DOHH2 (cell line): ENCODE measurements around the gene UNC5C.

Experiments
- H3F3A ChIP-seq: fragments of 200-600 bp; sonication (generic), shearing (Covaris generic); 2 replicates; pipeline ENCODE4 v1.6.0; 2016; ENCODE audit warnings: antibody characterized with exemption, mild to moderate bottlenecking; ENCODE audit not compliant: control insufficient read depth, insufficient read depth
- H3K27ac ChIP-seq: fragments of 200-600 bp; sonication (generic); 2 replicates; pipeline ENCODE4 v1.5.1; 2014; ENCODE audit warnings: low read depth, mild to moderate bottlenecking, low read length, moderate library complexity
- H3K27me3 ChIP-seq: fragments of 200-600 bp; sonication (generic); 2 replicates; pipeline ENCODE4 v1.6.1; 2014; ENCODE audit warnings: mild to moderate bottlenecking, low read length, mixed read lengths; ENCODE audit not compliant: control insufficient read depth
- H3K36me3 ChIP-seq: fragments of 200-600 bp; sonication (generic); 2 replicates; pipeline ENCODE4 v1.6.1; 2014; ENCODE audit warnings: mild to moderate bottlenecking, low read length, moderate library complexity, mixed read lengths; ENCODE audit not compliant: control insufficient read depth
- H3K4me1 ChIP-seq: fragments of 200-600 bp; sonication (generic); 2 replicates; pipeline ENCODE4 v1.6.1; 2014; ENCODE audit warnings: mild to moderate bottlenecking, low read length, mixed read lengths; ENCODE audit not compliant: control insufficient read depth
- H3K4me2 ChIP-seq: fragments of 200-600 bp; sonication (generic); 2 replicates; pipeline ENCODE4 v1.6.0; 2014; ENCODE audit warnings: mild to moderate bottlenecking, low read length, moderate library complexity
- H3K4me3 ChIP-seq: fragments of 200-600 bp; sonication (generic); 2 replicates; pipeline ENCODE4 v1.5.1; 2014; ENCODE audit warnings: mild to moderate bottlenecking, low read length, mixed read lengths
- H3K79me2 ChIP-seq: fragments of 200-600 bp; sonication (generic); 2 replicates; pipeline ENCODE4 v1.6.1; 2014; ENCODE audit warnings: mild to moderate bottlenecking, low read length, mixed read lengths; ENCODE audit not compliant: control insufficient read depth
- H3K9me2 ChIP-seq: fragments of 200-600 bp; sonication (generic); replicated peaks from 2 replicates; pipeline ENCODE4 v1.6.1; 2014; ENCODE audit warnings: mild to moderate bottlenecking, low read length, mixed read lengths; ENCODE audit not compliant: control insufficient read depth
- H3K9me3 ChIP-seq: fragments of 200-600 bp; sonication (generic); 2 replicates; pipeline ENCODE4 v1.6.1; 2014; ENCODE audit warnings: antibody characterized with exemption, low read length, mixed read lengths; ENCODE audit not compliant: control insufficient read depth, insufficient read depth
- H4K20me1 ChIP-seq: fragments of 200-600 bp; sonication (generic); 2 replicates; pipeline ENCODE4 v1.6.0; 2014; ENCODE audit warnings: low read depth, mild to moderate bottlenecking, antibody characterized with exemption, low read length, moderate library complexity; ENCODE audit not compliant: control insufficient read depth, insufficient read depth
- EZH2phosphoT487 ChIP-seq: fragments of 200-600 bp; sonication (generic); IDR thresholded peaks from 2 replicates; pipeline ENCODE4 v1.6.1; 2017; ENCODE audit warnings: borderline replicate concordance, mild to moderate bottlenecking, antibody characterized with exemption, low read length, moderate library complexity, mixed read lengths
- TF ChIP-seq, protein P1 (sequence below): fragments of 200-600 bp; sonication (generic); IDR thresholded peaks from one replicate; pipeline ENCODE4 v1.5.1; 2014; ENCODE audit warnings: antibody characterized with exemption, mild to moderate bottlenecking, low read depth, low read length; ENCODE audit not compliant: poor library complexity, severe bottlenecking

Gene UNC5C

DNA sequence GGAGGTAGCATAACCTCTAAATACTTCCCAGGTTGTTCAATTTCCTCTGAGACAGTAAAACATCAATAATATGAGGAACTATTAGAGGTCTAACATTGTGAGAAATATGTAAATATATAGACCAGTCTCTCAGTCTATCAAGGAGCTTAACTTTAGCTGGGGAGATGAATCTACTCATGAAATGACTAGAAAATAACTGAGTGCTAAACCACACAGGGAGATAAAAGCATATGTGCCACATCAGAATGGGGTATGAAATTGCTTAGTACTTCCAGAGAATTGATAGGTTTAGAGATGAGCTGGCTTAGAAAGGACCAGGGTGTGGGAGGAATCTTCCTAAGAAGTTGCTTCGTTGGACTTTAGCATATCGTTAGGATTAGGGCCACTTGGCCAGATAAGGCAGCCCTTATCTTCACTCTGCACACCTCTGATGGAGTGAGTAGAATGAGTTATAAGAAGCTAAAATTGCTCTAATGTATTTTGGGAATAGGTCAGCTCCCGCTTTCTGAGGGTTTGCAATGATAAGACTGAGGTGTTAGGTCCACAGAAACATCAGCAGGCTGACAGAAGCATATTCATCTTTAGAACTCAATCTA lies 299.2 kb downstream of the UNC5C start:
- no peaks in the 10 kb centered on the region for H3K9me3 ChIP-seq
- H3K9me2 ChIP-seq: no peaks in the 10 kb centered on the region
- H3K79me2 ChIP-seq: no peaks in the 10 kb centered on the region
- no peak overlapping the region for H3K4me2 ChIP-seq
- no peaks in the 10 kb centered on the region for H4K20me1 ChIP-seq
- H3K36me3 ChIP-seq: no peaks in the 10 kb centered on the region
- H3K4me3 ChIP-seq: no peak overlapping the region
- no peaks in the 10 kb centered on the region for H3K27me3 ChIP-seq
- no peaks in the 10 kb centered on the region for H3F3A ChIP-seq
- no peaks in the 10 kb centered on the region for H3K4me1 ChIP-seq
- no peak overlapping the region for H3K27ac ChIP-seq
- TF ChIP-seq, protein P1, sequence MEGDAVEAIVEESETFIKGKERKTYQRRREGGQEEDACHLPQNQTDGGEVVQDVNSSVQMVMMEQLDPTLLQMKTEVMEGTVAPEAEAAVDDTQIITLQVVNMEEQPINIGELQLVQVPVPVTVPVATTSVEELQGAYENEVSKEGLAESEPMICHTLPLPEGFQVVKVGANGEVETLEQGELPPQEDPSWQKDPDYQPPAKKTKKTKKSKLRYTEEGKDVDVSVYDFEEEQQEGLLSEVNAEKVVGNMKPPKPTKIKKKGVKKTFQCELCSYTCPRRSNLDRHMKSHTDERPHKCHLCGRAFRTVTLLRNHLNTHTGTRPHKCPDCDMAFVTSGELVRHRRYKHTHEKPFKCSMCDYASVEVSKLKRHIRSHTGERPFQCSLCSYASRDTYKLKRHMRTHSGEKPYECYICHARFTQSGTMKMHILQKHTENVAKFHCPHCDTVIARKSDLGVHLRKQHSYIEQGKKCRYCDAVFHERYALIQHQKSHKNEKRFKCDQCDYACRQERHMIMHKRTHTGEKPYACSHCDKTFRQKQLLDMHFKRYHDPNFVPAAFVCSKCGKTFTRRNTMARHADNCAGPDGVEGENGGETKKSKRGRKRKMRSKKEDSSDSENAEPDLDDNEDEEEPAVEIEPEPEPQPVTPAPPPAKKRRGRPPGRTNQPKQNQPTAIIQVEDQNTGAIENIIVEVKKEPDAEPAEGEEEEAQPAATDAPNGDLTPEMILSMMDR: no peak
- TF ChIP-seq EZH2phosphoT487: no peak

DNA sequence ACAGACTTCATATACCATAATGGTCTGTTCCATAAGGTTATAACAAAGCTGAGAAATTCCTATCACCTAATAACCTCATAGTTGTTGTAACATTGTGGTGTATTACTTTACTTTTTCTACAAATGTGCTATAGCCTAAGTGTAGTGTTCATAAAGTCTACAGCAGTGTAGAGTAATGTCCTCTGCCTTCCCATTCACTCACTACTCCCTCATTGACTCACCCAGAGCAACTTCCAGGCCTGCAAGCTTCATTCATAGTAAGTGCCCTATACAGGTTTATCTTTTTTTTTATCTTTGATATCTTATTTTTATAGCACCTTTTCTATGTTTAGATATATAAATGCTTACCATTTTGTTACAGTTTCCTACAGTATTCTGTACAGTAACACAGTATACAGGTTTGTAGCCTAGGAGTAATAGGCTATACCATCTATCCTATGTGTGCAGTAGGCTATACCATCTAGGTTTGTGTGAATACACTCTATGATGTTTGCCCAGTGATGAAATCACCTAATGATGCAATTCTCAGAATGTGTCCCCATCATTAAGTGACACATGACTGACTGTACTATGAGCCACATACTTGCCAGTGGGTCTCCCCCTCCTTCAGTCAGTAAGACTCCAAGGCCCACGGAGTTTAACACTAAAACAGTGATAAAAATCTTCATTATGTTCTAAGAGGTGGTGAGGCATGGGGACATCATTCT lies 299.9 kb downstream of the UNC5C start:
- no peaks in the 10 kb centered on the region for H3K4me1 ChIP-seq
- no peak overlapping the region for H3K27ac ChIP-seq
- H3K9me2 ChIP-seq: no peaks in the 10 kb centered on the region
- no peaks in the 10 kb centered on the region for H3K36me3 ChIP-seq
- no peaks in the 10 kb centered on the region for H3K27me3 ChIP-seq
- no peaks in the 10 kb centered on the region for H3K79me2 ChIP-seq
- no peaks in the 10 kb centered on the region for H3F3A ChIP-seq
- H3K4me3 ChIP-seq: no peak overlapping the region
- TF ChIP-seq EZH2phosphoT487: no peak
- TF ChIP-seq, protein P1: no peak
- no peaks in the 10 kb centered on the region for H3K9me3 ChIP-seq
- H4K20me1 ChIP-seq: no peaks in the 10 kb centered on the region
- no peak overlapping the region for H3K4me2 ChIP-seq

DNA sequence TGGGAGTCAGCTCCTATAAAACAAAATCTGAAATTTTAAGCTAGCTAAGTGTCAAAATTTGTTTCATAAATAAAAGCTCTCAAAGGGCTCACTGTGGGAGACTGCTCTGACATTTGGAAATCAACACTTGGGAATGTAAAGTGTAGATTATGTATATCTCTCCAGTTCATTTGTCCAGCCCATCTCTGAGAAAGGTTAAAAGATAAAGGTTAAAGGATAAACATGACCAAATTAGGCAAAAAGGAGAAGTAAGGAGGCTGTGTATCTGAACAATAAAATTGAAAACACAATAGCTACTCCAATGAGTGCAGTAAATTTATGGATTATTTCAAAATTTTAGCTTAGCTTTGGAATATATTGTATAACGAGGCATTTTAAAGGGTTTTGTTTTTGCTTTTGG lies 304.9 kb downstream of the UNC5C start:
- no peaks in the 10 kb centered on the region for H3K79me2 ChIP-seq
- no peak for TF ChIP-seq EZH2phosphoT487
- TF ChIP-seq, protein P1: no peak

More for the DNA sequence above, 304.9 kb downstream of the UNC5C start:
- H3K4me2 ChIP-seq: no peak overlapping the region
- H4K20me1 ChIP-seq: no peaks in the 10 kb centered on the region
- H3K9me2 ChIP-seq: no peaks in the 10 kb centered on the region
- no peaks in the 10 kb centered on the region for H3F3A ChIP-seq
- no peak overlapping the region for H3K27ac ChIP-seq
- no peaks in the 10 kb centered on the region for H3K9me3 ChIP-seq
- H3K27me3 ChIP-seq: no peaks in the 10 kb centered on the region
- no peaks in the 10 kb centered on the region for H3K4me1 ChIP-seq
- no peaks in the 10 kb centered on the region for H3K36me3 ChIP-seq
- H3K4me3 ChIP-seq: no peak overlapping the region
